Subcutaneous abdominal adipose tissue (tissue), 5 donors: ENCODE measurements around the gene MCTP1.

Experiments
- H3K27ac ChIP-seq: one replicate; pipeline ENCODE4 v1.7.0; 2013; ENCODE audit warnings: low read depth, mild to moderate bottlenecking, inconsistent platforms, low read length, moderate library complexity
- H3K27me3 ChIP-seq, 5 donors: one replicate each; pipeline ENCODE4 v1.7.0; 2013; ENCODE audit warnings: low read length in 5 of 5, inconsistent platforms in 1 of 5; ENCODE audit not compliant: control insufficient read depth in 5 of 5, insufficient read depth in 4 of 5
- H3K36me3 ChIP-seq, 5 donors: one replicate each; pipeline ENCODE4 v1.7.0; 2013; ENCODE audit warnings: low read length in 5 of 5; ENCODE audit not compliant: control insufficient read depth in 5 of 5, insufficient read depth in 5 of 5
- H3K4me1 ChIP-seq, 5 donors: one replicate each; pipeline ENCODE4 v1.7.0; 2013; ENCODE audit warnings: low read length in 5 of 5, mild to moderate bottlenecking in 3 of 5, moderate library complexity in 1 of 5; ENCODE audit not compliant: control insufficient read depth in 5 of 5, insufficient read depth in 5 of 5
- H3K4me3 ChIP-seq, 5 donors: one replicate each; pipeline ENCODE4 v1.7.0; 2013; ENCODE audit warnings: low read length in 5 of 5, low read depth in 1 of 5
- H3K9ac ChIP-seq, 5 donors: one replicate each; pipeline ENCODE4 v1.7.0; 2013; ENCODE audit warnings: low read length in 5 of 5, mild to moderate bottlenecking in 4 of 5, moderate library complexity in 3 of 5
- H3K9me3 ChIP-seq, 5 donors: one replicate each; pipeline ENCODE4 v1.7.0; 2013; ENCODE audit warnings: low read length in 5 of 5; ENCODE audit not compliant: control insufficient read depth in 5 of 5
- donor health status: healthy.
- donor health status: healthy.
- donor health status: healthy.
- donor health status: healthy.
- donor health status: healthy.

MCTP1 gene

GRCh38 chr5:95086927-95087815 is 197.7 kb downstream of the MCTP1 start:
- H3K27ac ChIP-seq, result no peak overlapping the region
- peaks cover 0 to 4% (median 0%) of the 10 kb centered on the region in 5 donors for H3K9me3 ChIP-seq
- H3K27me3 ChIP-seq, result no peaks in the 10 kb centered on the region
- peak overlapping the region in 1 of 5 donors; percentile 32 for H3K9ac ChIP-seq
- H3K4me1 ChIP-seq, result peaks cover 0 to 7% (median 0%) of the 10 kb centered on the region in 5 donors
- H3K36me3 ChIP-seq, result no peaks in the 10 kb centered on the region
- H3K4me3 ChIP-seq, result peak overlapping the region in 1 of 5 donors; percentile 2

- Histone ChIP-seq H3K27me3 (no peaks in the 10 kb centered on the region), H3K4me1 (peaks cover 0 to 15% (median 5%) of the 10 kb centered on the region in 5 donors), H3K9ac (no peak overlapping the region), H3K27ac (no peak overlapping the region), H3K4me3 (no peak overlapping the region), H3K36me3 (no peaks in the 10 kb centered on the region), H3K9me3 (no peaks in the 10 kb centered on the region)
Observed at GRCh38 chr5:95084757-95085156, 200.1 kb downstream of the MCTP1 start.

GRCh38 chr5:95083606-95084005 is 201.3 kb downstream of the MCTP1 start:
- Histone ChIP-seq H3K27me3 (no peaks in the 10 kb centered on the region), H3K9me3 (no peaks in the 10 kb centered on the region), H3K4me3 (no peak overlapping the region), H3K27ac (no peak overlapping the region), H3K4me1 (peaks cover 0 to 15% (median 5%) of the 10 kb centered on the region in 5 donors), H3K9ac (no peak overlapping the region), H3K36me3 (no peaks in the 10 kb centered on the region)

- peak overlapping the region in 3 of 5 donors; percentile 39 to 65 (median 40) for H3K9ac ChIP-seq
- no peaks in the 10 kb centered on the region for H3K27me3 ChIP-seq
- peak overlapping the region; percentile 73 for H3K27ac ChIP-seq
- H3K9me3 ChIP-seq, result no peaks in the 10 kb centered on the region
- no peaks in the 10 kb centered on the region for H3K36me3 ChIP-seq
- H3K4me3 ChIP-seq, result peak overlapping the region in 4 of 5 donors; percentile 65 to 84 (median 71)
- peaks cover 0 to 10% (median 8%) of the 10 kb centered on the region in 5 donors for H3K4me1 ChIP-seq
Observed at GRCh38 chr5:95081982-95082381, 202.9 kb downstream of the MCTP1 start.

GRCh38 chr5:95081500-95081960 is 203.4 kb downstream of the MCTP1 start:
- no peaks in the 10 kb centered on the region for H3K9me3 ChIP-seq
- H3K27me3 ChIP-seq, result no peaks in the 10 kb centered on the region
- peak overlapping the region in 4 of 5 donors; percentile 57 to 71 (median 64) for H3K9ac ChIP-seq
- H3K36me3 ChIP-seq, result no peaks in the 10 kb centered on the region
- H3K27ac ChIP-seq, result peak overlapping the region; percentile 73
- peaks cover 0 to 10% (median 8%) of the 10 kb centered on the region in 5 donors for H3K4me1 ChIP-seq
- H3K4me3 ChIP-seq, result peak overlapping the region; percentile 65 to 84 (median 68)

DNA sequence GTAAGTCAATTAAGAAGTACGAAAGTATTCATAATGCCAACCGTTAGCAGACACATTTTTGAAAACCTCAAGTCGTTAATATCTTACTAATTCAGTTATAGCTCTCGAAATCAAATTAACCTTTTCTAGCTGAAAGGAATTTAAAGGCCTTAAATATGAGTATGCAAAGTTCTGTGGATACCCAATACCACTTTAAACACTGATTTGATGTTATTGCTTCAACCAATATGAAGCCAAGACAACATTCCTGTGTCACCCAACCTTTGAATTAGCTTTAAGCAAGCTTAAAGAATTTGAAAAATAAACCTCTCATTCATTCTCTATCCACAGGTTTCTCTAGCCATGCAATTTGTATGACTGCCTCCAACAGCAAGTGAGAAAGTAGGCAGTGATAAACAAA is 204.5 kb downstream of the MCTP1 start:
- Histone ChIP-seq H3K9ac (peak overlapping the region; percentile 47 to 65 (median 59)), H3K27ac (peak overlapping the region; percentile 52), H3K9me3 (no peaks in the 10 kb centered on the region), H3K4me1 (peaks cover 0 to 13% (median 9%) of the 10 kb centered on the region in 5 donors), H3K27me3 (no peaks in the 10 kb centered on the region), H3K4me3 (peak overlapping the region in 4 of 5 donors; percentile 65 to 84 (median 71)), H3K36me3 (no peaks in the 10 kb centered on the region)

- Histone ChIP-seq H3K36me3 (no peaks in the 10 kb centered on the region), H3K27ac (peak overlapping the region; percentile 52), H3K9ac (peak overlapping the region in 4 of 5 donors; percentile 47 to 65 (median 58)), H3K27me3 (no peaks in the 10 kb centered on the region), H3K4me3 (peak overlapping the region in 4 of 5 donors; percentile 65 to 84 (median 71)), H3K9me3 (no peaks in the 10 kb centered on the region), H3K4me1 (peaks cover 0 to 13% (median 9%) of the 10 kb centered on the region in 5 donors)
Observed at GRCh38 chr5:95080030-95080429, 204.9 kb downstream of the MCTP1 start.

DNA sequence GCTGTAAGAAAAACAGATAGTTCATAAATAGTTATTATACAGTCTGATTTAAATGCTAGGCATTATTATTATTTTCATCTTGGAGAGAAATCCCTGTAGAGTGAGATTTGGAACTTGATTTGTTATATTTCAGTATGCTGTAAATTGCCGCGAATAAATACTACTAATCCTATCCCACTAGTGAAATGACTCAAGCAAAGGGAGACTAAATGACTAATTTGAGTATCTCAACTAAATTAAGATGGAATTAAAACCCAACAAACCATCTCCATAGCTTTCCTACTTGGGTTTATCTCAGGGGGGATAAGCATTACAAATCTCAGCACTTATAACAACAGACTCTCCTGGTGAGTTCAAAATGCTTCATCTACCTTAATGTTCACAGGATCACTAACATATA is 206.0 kb downstream of the MCTP1 start:
- no peaks in the 10 kb centered on the region for H3K27me3 ChIP-seq
- peak overlapping the region in 4 of 5 donors; percentile 35 to 68 (median 65) for H3K4me3 ChIP-seq
- no peak overlapping the region for H3K9ac ChIP-seq

DNA sequence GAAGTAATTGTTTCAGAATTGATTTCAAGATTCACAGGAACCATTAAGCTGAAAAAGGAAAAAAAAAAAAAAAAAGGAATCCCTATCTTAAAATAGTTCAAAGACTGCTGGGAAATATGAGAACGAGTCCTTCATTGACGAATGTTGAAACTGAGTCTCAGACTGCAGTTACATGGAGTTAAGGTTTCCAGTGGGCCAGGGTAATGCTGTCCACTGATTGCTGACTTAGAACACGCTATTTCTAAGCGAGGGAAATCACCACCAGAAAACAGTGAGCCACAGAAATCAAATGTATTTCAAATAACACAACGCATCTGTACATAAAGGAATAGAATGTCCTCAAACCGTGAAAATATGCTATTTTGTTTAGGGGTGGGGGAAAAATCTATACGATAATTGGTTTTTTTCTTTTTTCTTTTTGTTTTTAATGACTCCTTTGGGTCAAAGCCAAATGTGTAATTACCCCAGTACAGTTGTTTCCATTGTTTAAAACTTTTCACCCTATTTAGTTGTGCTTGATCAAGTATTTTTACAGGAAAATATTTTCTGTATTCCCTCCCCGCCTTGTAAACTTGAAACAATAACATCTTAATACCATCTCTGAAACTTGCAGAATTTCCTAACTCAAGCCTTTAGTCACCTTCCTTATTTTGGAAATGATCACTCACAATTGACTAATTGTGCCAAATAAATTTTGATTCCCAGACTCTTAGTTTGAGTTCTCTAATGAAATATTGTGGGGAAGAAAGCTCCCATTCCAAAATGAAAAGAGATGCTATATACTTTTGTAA is 208.3 kb downstream of the MCTP1 start:
- Histone ChIP-seq H3K27ac (peak overlapping the region; percentile 31), H3K4me3 (peak overlapping the region in 1 of 5 donors; percentile 25), H3K4me1 (peaks cover 0 to 10% (median 3%) of the 10 kb centered on the region in 5 donors), H3K9me3 (no peaks in the 10 kb centered on the region), H3K9ac (peak overlapping the region in 2 of 5 donors; percentile 38 to 39), H3K36me3 (no peaks in the 10 kb centered on the region), H3K27me3 (no peaks in the 10 kb centered on the region)

More for the DNA sequence above, 206.0 kb downstream of the MCTP1 start:
- Histone ChIP-seq H3K27ac (no peak overlapping the region), H3K36me3 (no peaks in the 10 kb centered on the region), H3K9me3 (no peaks in the 10 kb centered on the region), H3K4me1 (peaks cover 0 to 13% (median 9%) of the 10 kb centered on the region in 5 donors)
